ENCODE results near the gene PPP2R3B.
A peak's percentile ranks its signal among the peaks of the same experiment; 100 is the strongest.
"Not testable (repeated sequence)": the region's sequence is repeated elsewhere in the genome, so short reads cannot be mapped to it uniquely, and the experiment has no call there.

The PPP2R3B gene

GRCh38 chrX:357693-358471, 28.8 kb downstream of the PPP2R3B start:
- intact Hi-C loops (cut with DNase I), result no loop called here
- DNase-seq, result peak in 3 of 10 donors; percentile 50 to 71 (median 66)

GRCh38 chrX:357035-357692, 29.5 kb downstream of the PPP2R3B start:
- intact Hi-C loops (cut with DNase I), result no loop called here
- DNase-seq, result peak in 3 of 10 donors; percentile 12 to 39 (median 20)

GRCh38 chrX:356385-357034, 30.2 kb downstream of the PPP2R3B start:
- DNase-seq, result peak in 3 of 10 donors; percentile 22 to 64 (median 50)

GRCh38 chrX:355329-356050, 31.2 kb downstream of the PPP2R3B start:
- intact Hi-C loops (cut with DNase I), result no loop called here
- DNase-seq, result peak in 2 of 10 donors; percentile 38 to 63

More at GRCh38 chrX:356385-357034, 30.2 kb downstream of the PPP2R3B start:
- intact Hi-C loops (cut with DNase I), result no loop called here

GRCh38 chrX:353566-354535, 32.9 kb downstream of the PPP2R3B start:
- intact Hi-C loops (cut with DNase I), result no loop called here

GRCh38 chrX:352582-353314, 34.0 kb downstream of the PPP2R3B start:
- peak in 3 of 10 donors; percentile 49 to 76 (median 55) for DNase-seq
- intact Hi-C loops (cut with DNase I), result no loop called here

More at GRCh38 chrX:353566-354535, 32.9 kb downstream of the PPP2R3B start:
- peak in 3 of 10 donors; percentile 54 to 75 (median 73) for DNase-seq

GRCh38 chrX:352181-352580, 34.5 kb downstream of the PPP2R3B start:
- intact Hi-C loops (cut with DNase I), result no loop called here

GRCh38 chrX:351736-352135, 35.0 kb downstream of the PPP2R3B start:
- DNase-seq, result peak in 3 of 10 donors; percentile 29 to 51 (median 33)
- intact Hi-C loops (cut with DNase I), result no loop called here

More at GRCh38 chrX:352181-352580, 34.5 kb downstream of the PPP2R3B start:
- DNase-seq, result peak in 3 of 10 donors; percentile 65 to 75 (median 65)

GRCh38 chrX:351324-351641, 35.4 kb downstream of the PPP2R3B start:
- DNase-seq, result peak in 1 of 10 donors; percentile 55
- intact Hi-C loops (cut with DNase I), result not testable (repeated sequence)

- DNase-seq, result peak in 4 of 10 donors; percentile 60 to 87 (median 66)
- intact Hi-C loops (cut with DNase I), result no loop called here
Measured at GRCh38 chrX:350534-351323, 36.0 kb downstream of the PPP2R3B start.

- intact Hi-C loops (cut with DNase I), result no loop called here
Measured at GRCh38 chrX:350148-350533, 36.6 kb downstream of the PPP2R3B start.

GRCh38 chrX:349702-350101, 37.0 kb downstream of the PPP2R3B start:
- intact Hi-C loops (cut with DNase I), result no loop called here
- peak in 2 of 10 donors; percentile 50 to 52 for DNase-seq

More at GRCh38 chrX:350148-350533, 36.6 kb downstream of the PPP2R3B start:
- DNase-seq, result peak in 3 of 10 donors; percentile 45 to 66 (median 53)

- DNase-seq, result peak in 7 of 10 donors; percentile 27 to 93 (median 50)
- intact Hi-C loops (cut with DNase I), result no loop called here
Measured at GRCh38 chrX:349196-349595, 37.5 kb downstream of the PPP2R3B start.

GRCh38 chrX:348461-349117, 38.1 kb downstream of the PPP2R3B start:
- intact Hi-C loops (cut with DNase I), result no loop called here
- peak in 3 of 10 donors; percentile 38 to 51 (median 39) for DNase-seq

GRCh38 chrX:347351-348117, 39.2 kb downstream of the PPP2R3B start:
- DNase-seq, result peak in 3 of 10 donors; percentile 57 to 84 (median 74)
- intact Hi-C loops (cut with DNase I), result no loop called here
